HepG2 (cell line): ENCODE data around the gene CTDSP1. TPM values are rescaled to one million over a fixed set of nuclear protein-coding genes. Genes with fewer than 3 reads are reported as not detected.

Experiments
- ATM ChIP-seq: fragments of 450-650 bp; IDR thresholded peaks from 2 replicates; pipeline ENCODE4 v1.7.1; 2017; ENCODE audit warnings: mild to moderate bottlenecking, borderline replicate concordance
- ELF1 ChIP-seq: sonication (generic); formaldehyde crosslinking; IDR thresholded peaks from 2 replicates; pipeline ENCODE4 v1.4.0; 2020; ENCODE audit warnings: missing genetic modification reagents
- HNRNPLL ChIP-seq: fragments of 200-400 bp; formaldehyde crosslinking; IDR thresholded peaks from 2 replicates; pipeline ENCODE4 v1.6.1; 2017; ENCODE audit warnings: mild to moderate bottlenecking, low read depth, low read length; ENCODE audit not compliant: poor library complexity, severe bottlenecking
- MAFF ChIP-seq: IDR thresholded peaks from 2 replicates; pipeline ENCODE4 v1.6.1; 2011; ENCODE audit warnings: low read depth, low read length, improper control_type of control experiment
- MED1 ChIP-seq: sonication (generic); formaldehyde crosslinking; IDR thresholded peaks from 2 replicates; pipeline ENCODE4 v1.4.0; 2020; ENCODE audit warnings: missing genetic modification reagents
- NFE2L2 ChIP-seq: fragments of 150-350 bp; IDR thresholded peaks from 2 replicates; pipeline ENCODE4 v1.6.1; 2014; ENCODE audit warnings: low read length
- PHF8 ChIP-seq: sonication (generic); formaldehyde crosslinking; IDR thresholded peaks from 2 replicates; pipeline ENCODE4 v1.5.0; 2020; ENCODE audit warnings: missing genetic modification reagents
- REL ChIP-seq: sonication (generic); formaldehyde crosslinking; conservative IDR thresholded peaks from 2 replicates; pipeline ENCODE4 v1.8.0; 2022; ENCODE audit warnings: mild to moderate bottlenecking, missing genetic modification reagents, moderate library complexity
- SCMH1 ChIP-seq: sonication (generic); formaldehyde crosslinking; IDR thresholded peaks from 2 replicates; pipeline ENCODE4 v1.9.0; 2021; ENCODE audit warnings: missing genetic modification reagents, mild to moderate bottlenecking, borderline replicate concordance
- SMARCC2 ChIP-seq: fragments of 450-650 bp; IDR thresholded peaks from 2 replicates; pipeline ENCODE4 v1.6.1; 2017; ENCODE audit warnings: antibody characterized with exemption, mild to moderate bottlenecking
- SNAPC2 ChIP-seq: sonication (generic); formaldehyde crosslinking; IDR thresholded peaks from 2 replicates; pipeline ENCODE4 v1.8.1; 2022; ENCODE audit warnings: mild to moderate bottlenecking, missing genetic modification reagents
- SP2 ChIP-seq: sonication (generic); formaldehyde crosslinking; IDR thresholded peaks from 2 replicates; pipeline ENCODE4 v1.5.1; 2020; ENCODE audit warnings: mild to moderate bottlenecking, missing genetic modification reagents
- TAF1 ChIP-seq: sonication (generic); formaldehyde crosslinking; IDR thresholded peaks from 2 replicates; pipeline ENCODE4 v1.4.0; 2020; ENCODE audit warnings: missing genetic modification reagents
- ZFY ChIP-seq: sonication (generic); formaldehyde crosslinking; IDR thresholded peaks from 2 replicates; pipeline ENCODE4 v1.4.0; 2020; ENCODE audit warnings: missing genetic modification reagents
- ZNF335 ChIP-seq: sonication (generic); formaldehyde crosslinking; IDR thresholded peaks from 2 replicates; pipeline ENCODE4 v1.4.0; 2020; ENCODE audit warnings: missing genetic modification reagents
- ZNF343 ChIP-seq: sonication (generic); formaldehyde crosslinking; IDR thresholded peaks from 2 replicates; pipeline ENCODE4 v1.4.0; 2020; ENCODE audit warnings: mild to moderate bottlenecking, missing genetic modification reagents
- ZNF660 ChIP-seq: sonication (generic); formaldehyde crosslinking; IDR thresholded peaks from 2 replicates; pipeline ENCODE4 v1.5.1; 2020; ENCODE audit warnings: mild to moderate bottlenecking, low read depth, missing genetic modification reagents, borderline replicate concordance
- ZNF776 ChIP-seq: sonication (generic); formaldehyde crosslinking; IDR thresholded peaks from 2 replicates; pipeline ENCODE4 v1.4.0; 2020; ENCODE audit warnings: mild to moderate bottlenecking, missing genetic modification reagents
- ZNF782 ChIP-seq: sonication (generic); formaldehyde crosslinking; IDR thresholded peaks from 2 replicates; pipeline ENCODE4 v1.4.0; 2020; ENCODE audit warnings: missing genetic modification reagents, mild to moderate bottlenecking, borderline replicate concordance
- polyA plus RNA-seq, 8 experiments: library from polyadenylated mRNA; depleted of rRNA in 3 of 8; stranded (reverse) in 7 of 8; unstranded in 1 of 8; fragments of >200 nt; fragmentation: Illumina TruSeq in 4 of 8; extraction: Trizol in 4 of 8; gene quantifications; 2 replicates each; pipeline versions ENCODE4 v1.2.1 to v1.2.3, GENCODE V29; 2011 to 2016; ENCODE audit warnings: low read depth in 4 of 8, missing spikeins in 1 of 8, mixed read lengths in 1 of 8; ENCODE audit not compliant: insufficient read depth in 1 of 8
- total RNA-seq, 5 experiments: library from RNA; depleted of rRNA; stranded (reverse); fragments of >200 nt; fragmentation: Illumina TruSeq; extraction: Trizol; gene quantifications; 2 replicates each; pipeline ENCODE4 v1.2.3, GENCODE V29; 2016; ENCODE audit warnings: low read depth in 1 of 5
- TF ChIP-seq, protein P1 (sequence below): sonication (generic); formaldehyde crosslinking; IDR thresholded peaks from 2 replicates; pipeline ENCODE4 v1.4.0; 2020; ENCODE audit warnings: mild to moderate bottlenecking, missing genetic modification reagents
- TF ChIP-seq, protein P2 (sequence below): sonication (generic); formaldehyde crosslinking; IDR thresholded peaks from 2 replicates; pipeline ENCODE4 v1.5.0; 2020; ENCODE audit warnings: mild to moderate bottlenecking, low read depth, missing genetic modification reagents, borderline replicate concordance
- TF ChIP-seq, protein P3 (sequence below): sonication (generic); formaldehyde crosslinking; IDR thresholded peaks from 2 replicates; pipeline ENCODE4 v1.4.0; 2020; ENCODE audit warnings: mild to moderate bottlenecking, missing genetic modification reagents
- TF ChIP-seq, protein P4 (sequence below): sonication (generic); formaldehyde crosslinking; IDR thresholded peaks from 2 replicates; pipeline ENCODE4 v1.8.1; 2023; ENCODE audit warnings: missing genetic modification reagents, mild to moderate bottlenecking, borderline replicate concordance
- TF ChIP-seq, protein P5 (sequence below): IDR thresholded peaks from 2 replicates; pipeline ENCODE4 v1.6.1; 2016; ENCODE audit warnings: mild to moderate bottlenecking, missing biosample characterization, missing genetic modification reagents

Gene CTDSP1
- total and polyA plus RNA-seq, 2 of the 13 experiments (the other 11 are each of a cell fraction or from before 2014, with no cell fraction given) = 91.0 to 268 TPM

DNA sequence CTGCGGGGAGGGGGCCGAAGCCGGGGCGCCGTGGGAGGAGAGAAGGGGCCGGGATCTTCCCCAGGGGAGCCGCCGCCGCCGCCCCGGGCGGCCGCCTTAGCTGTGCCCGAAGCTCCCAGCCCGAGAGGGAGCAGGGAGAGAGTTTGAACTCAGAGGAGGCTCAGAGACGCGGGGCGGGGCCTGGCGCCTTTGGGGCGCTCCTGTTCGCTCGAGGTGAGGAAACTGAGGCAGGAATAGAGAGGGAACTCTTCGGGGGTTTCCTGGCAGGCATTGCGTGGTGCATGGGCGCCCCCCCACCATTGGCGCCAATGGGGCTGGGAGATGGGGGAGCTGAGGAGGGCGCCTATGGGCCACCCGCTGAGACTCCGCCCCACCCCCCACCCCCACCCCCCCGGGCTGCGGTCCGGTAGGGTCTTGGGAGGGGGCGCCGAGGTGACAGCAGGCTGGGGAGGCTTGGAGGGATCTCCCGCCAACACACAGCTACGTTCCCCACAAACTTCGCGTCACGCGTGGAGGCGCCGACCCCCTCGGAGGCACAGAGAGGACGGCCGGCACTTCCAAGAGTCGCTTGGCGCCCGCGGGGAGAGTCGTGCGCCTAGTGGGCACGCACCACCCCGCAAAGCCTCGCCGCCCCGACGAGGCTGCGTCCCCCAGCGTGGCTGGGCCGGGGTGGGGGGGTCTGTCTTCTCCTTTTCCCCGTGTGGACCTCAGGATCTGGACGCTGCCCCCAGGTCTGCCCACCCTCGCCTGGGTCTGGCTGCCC lies 680 bp downstream of the CTDSP1 start (continued):
- TF ChIP-seq, protein P1, sequence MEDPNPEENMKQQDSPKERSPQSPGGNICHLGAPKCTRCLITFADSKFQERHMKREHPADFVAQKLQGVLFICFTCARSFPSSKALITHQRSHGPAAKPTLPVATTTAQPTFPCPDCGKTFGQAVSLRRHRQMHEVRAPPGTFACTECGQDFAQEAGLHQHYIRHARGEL (CRISPR knock-in tag) = peak; percentile 78
- TF ChIP-seq SP2 (CRISPR knock-in tag) = no peak
- peak; percentile 71 for TF ChIP-seq ELF1 (CRISPR knock-in tag)
- TF ChIP-seq ZNF335 (CRISPR knock-in tag) = no peak
- 0 out of 2 replicates have a peak, but pooled peaks have one; percentile 42 for TF ChIP-seq SNAPC2 (CRISPR knock-in tag)
- TF ChIP-seq TAF1 (CRISPR knock-in tag) = peak; percentile 85
- no peak for TF ChIP-seq ATM
- TF ChIP-seq ZNF782 (CRISPR knock-in tag) = no peak
- TF ChIP-seq, protein P2, sequence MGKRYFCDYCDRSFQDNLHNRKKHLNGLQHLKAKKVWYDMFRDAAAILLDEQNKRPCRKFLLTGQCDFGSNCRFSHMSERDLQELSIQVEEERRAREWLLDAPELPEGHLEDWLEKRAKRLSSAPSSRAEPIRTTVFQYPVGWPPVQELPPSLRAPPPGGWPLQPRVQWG = no peak
- TF ChIP-seq, protein P3, sequence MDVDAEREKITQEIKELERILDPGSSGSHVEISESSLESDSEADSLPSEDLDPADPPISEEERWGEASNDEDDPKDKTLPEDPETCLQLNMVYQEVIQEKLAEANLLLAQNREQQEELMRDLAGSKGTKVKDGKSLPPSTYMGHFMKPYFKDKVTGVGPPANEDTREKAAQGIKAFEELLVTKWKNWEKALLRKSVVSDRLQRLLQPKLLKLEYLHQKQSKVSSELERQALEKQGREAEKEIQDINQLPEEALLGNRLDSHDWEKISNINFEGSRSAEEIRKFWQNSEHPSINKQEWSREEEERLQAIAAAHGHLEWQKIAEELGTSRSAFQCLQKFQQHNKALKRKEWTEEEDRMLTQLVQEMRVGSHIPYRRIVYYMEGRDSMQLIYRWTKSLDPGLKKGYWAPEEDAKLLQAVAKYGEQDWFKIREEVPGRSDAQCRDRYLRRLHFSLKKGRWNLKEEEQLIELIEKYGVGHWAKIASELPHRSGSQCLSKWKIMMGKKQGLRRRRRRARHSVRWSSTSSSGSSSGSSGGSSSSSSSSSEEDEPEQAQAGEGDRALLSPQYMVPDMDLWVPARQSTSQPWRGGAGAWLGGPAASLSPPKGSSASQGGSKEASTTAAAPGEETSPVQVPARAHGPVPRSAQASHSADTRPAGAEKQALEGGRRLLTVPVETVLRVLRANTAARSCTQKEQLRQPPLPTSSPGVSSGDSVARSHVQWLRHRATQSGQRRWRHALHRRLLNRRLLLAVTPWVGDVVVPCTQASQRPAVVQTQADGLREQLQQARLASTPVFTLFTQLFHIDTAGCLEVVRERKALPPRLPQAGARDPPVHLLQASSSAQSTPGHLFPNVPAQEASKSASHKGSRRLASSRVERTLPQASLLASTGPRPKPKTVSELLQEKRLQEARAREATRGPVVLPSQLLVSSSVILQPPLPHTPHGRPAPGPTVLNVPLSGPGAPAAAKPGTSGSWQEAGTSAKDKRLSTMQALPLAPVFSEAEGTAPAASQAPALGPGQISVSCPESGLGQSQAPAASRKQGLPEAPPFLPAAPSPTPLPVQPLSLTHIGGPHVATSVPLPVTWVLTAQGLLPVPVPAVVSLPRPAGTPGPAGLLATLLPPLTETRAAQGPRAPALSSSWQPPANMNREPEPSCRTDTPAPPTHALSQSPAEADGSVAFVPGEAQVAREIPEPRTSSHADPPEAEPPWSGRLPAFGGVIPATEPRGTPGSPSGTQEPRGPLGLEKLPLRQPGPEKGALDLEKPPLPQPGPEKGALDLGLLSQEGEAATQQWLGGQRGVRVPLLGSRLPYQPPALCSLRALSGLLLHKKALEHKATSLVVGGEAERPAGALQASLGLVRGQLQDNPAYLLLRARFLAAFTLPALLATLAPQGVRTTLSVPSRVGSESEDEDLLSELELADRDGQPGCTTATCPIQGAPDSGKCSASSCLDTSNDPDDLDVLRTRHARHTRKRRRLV (CRISPR knock-in tag) = peak; percentile 95
- TF ChIP-seq NFE2L2 = no peak
- TF ChIP-seq HNRNPLL = no peak
- peak; percentile 75 for TF ChIP-seq PHF8 (CRISPR knock-in tag)
- peak; percentile 91 for TF ChIP-seq ZNF776 (CRISPR knock-in tag)
- TF ChIP-seq, protein P4, sequence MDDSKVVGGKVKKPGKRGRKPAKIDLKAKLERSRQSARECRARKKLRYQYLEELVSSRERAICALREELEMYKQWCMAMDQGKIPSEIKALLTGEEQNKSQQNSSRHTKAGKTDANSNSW (CRISPR knock-in tag) = no peak
- TF ChIP-seq, protein P5, sequence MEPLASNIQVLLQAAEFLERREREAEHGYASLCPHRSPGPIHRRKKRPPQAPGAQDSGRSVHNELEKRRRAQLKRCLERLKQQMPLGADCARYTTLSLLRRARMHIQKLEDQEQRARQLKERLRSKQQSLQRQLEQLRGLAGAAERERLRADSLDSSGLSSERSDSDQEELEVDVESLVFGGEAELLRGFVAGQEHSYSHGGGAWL (CRISPR knock-in tag) = no peak; the same call in 1 of the 2 replicates
- TF ChIP-seq MED1 (CRISPR knock-in tag) = no peak
- TF ChIP-seq ZNF660 (CRISPR knock-in tag) = no peak
- TF ChIP-seq SMARCC2 = no peak
- TF ChIP-seq ZNF343 (CRISPR knock-in tag) = 0 out of 2 replicates have a peak, but pooled peaks have one; percentile 28
- TF ChIP-seq SCMH1 (CRISPR knock-in tag) = no peak
- peak; percentile 44 for TF ChIP-seq REL
- peak; percentile 29; the same call in 1 of the 2 replicates for TF ChIP-seq ZFY (CRISPR knock-in tag)
- no peak for TF ChIP-seq MAFF
